ES-I3 (cell line): Measurements from ENCODE around the gene PPIL1.

Experiments
- H3K36me3 ChIP-seq: 2 replicates; pipeline ENCODE4 v1.6.1; 2013; ENCODE audit warnings: mild to moderate bottlenecking, low read length, control low read depth, moderate library complexity; ENCODE audit not compliant: insufficient read depth
- H3K4me1 ChIP-seq: 2 replicates; pipeline ENCODE4 v1.6.1; 2013; ENCODE audit warnings: mild to moderate bottlenecking, control low read depth, low read length; ENCODE audit not compliant: insufficient read depth
- H3K9ac ChIP-seq: 2 replicates; pipeline ENCODE4 v1.6.1; 2013; ENCODE audit warnings: low read depth, mild to moderate bottlenecking, low read length, moderate library complexity
- H3K9me3 ChIP-seq: 2 replicates; pipeline ENCODE4 v1.6.1; 2013; ENCODE audit warnings: mild to moderate bottlenecking, low read length, moderate library complexity; ENCODE audit not compliant: control insufficient read depth, insufficient read depth

Gene PPIL1

DNA sequence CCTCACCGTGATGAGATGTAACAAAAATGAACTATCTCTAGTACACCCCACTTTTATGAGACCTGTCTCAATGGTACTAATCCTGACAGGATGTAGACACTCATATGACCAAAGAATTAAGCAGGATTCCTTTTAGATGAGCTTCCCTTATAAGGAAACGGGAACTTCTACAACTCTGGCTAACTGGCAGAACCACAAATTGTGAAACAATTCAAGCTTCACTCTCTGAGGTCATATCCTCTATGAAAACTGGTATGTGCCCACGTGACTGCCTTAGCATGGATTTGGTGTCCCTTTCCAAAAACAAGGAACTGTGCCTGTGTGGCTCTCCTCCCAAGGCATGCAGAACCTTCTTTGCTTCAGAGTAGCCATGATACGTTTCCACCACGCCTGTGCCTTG, 21.3 kb downstream of the PPIL1 start:
- H3K4me1 ChIP-seq = peaks cover 9% of the 10 kb centered on the region; the same call in 1 of the 2 replicates
- peaks cover 14% of the 10 kb centered on the region; the same call in 1 of the 2 replicates for H3K36me3 ChIP-seq
- no peak overlapping the region for H3K9ac ChIP-seq
- H3K9me3 ChIP-seq = no peaks in the 10 kb centered on the region

- peaks cover 12% of the 10 kb centered on the region; the same call in 1 of the 2 replicates for H3K4me1 ChIP-seq
- no peak overlapping the region for H3K9ac ChIP-seq
- peaks cover 14% of the 10 kb centered on the region; the same call in 1 of the 2 replicates for H3K36me3 ChIP-seq
- no peaks in the 10 kb centered on the region for H3K9me3 ChIP-seq
Observed at GRCh38 chr6:36852481-36853147, 22.0 kb downstream of the PPIL1 start.

DNA sequence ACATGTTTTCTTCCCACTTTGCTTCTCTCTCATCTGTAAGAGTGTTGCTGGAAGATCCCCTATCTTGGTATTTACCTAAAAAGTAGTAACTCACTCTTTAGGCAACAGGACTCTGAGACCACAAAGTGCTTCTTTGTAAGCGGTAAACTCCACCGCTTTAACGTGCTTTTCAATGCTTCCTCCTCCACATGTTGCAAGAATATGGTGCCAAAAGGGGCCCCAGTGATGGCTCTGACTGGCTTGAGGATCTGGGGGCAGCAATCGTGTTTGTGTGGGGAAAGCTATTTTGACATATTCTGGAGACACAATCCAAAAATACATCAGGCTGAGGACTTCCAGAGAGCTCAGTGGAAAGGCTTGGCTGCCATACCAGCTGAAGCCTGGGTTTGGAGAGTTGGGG, 23.0 kb downstream of the PPIL1 start:
- peaks cover 12% of the 10 kb centered on the region; the same call in 1 of the 2 replicates for H3K4me1 ChIP-seq
- no peak overlapping the region for H3K9ac ChIP-seq
- no peaks in the 10 kb centered on the region for H3K9me3 ChIP-seq
- peaks cover 13% of the 10 kb centered on the region; the same call in 1 of the 2 replicates for H3K36me3 ChIP-seq

GRCh38 chr6:36851149-36851614, 23.4 kb downstream of the PPIL1 start:
- peaks cover 12% of the 10 kb centered on the region; the same call in 1 of the 2 replicates for H3K4me1 ChIP-seq
- no peak overlapping the region for H3K9ac ChIP-seq
- H3K36me3 ChIP-seq = peaks cover 8% of the 10 kb centered on the region; the same call in 1 of the 2 replicates

DNA sequence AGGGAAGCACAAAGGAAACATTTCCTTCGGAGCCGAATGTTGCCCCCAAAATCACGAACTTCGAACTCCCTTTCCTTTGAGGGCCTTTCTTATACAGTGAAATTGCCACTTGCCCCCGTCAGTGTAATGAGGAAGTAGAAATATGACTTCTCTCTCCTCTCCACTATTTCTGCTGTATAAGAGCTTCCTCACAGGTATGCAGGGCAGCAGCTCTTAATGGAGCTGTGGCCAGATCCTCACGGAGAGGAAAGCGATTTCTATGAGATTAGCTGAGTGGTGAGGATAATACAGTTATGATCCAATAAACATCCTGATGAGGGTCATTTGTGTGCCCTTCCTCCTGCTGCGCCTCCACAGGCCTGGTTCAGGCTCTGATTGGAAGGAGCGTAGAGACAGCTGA, 24.6 kb downstream of the PPIL1 start:
- no peaks in the 10 kb centered on the region for H3K36me3 ChIP-seq
- no peaks in the 10 kb centered on the region for H3K9me3 ChIP-seq
- peaks cover 12% of the 10 kb centered on the region; the same call in 1 of the 2 replicates for H3K4me1 ChIP-seq
- H3K9ac ChIP-seq = no peak overlapping the region

More at GRCh38 chr6:36851149-36851614, 23.4 kb downstream of the PPIL1 start:
- no peaks in the 10 kb centered on the region for H3K9me3 ChIP-seq

GRCh38 chr6:36848658-36849441, 25.8 kb downstream of the PPIL1 start:
- Histone ChIP-seq H3K9me3 (no peaks in the 10 kb centered on the region), H3K36me3 (no peaks in the 10 kb centered on the region), H3K9ac (peak overlapping the region; percentile 34; the same call in 1 of the 2 replicates), H3K4me1 (peaks cover 12% of the 10 kb centered on the region; the same call in 1 of the 2 replicates)

- Histone ChIP-seq H3K4me1 (peaks cover 12% of the 10 kb centered on the region; the same call in 1 of the 2 replicates), H3K9me3 (no peaks in the 10 kb centered on the region), H3K9ac (no peak overlapping the region), H3K36me3 (no peaks in the 10 kb centered on the region)
Observed at GRCh38 chr6:36847991-36848390, 26.6 kb downstream of the PPIL1 start.

GRCh38 chr6:36847152-36847551, 27.5 kb downstream of the PPIL1 start:
- Histone ChIP-seq H3K9ac (no peak overlapping the region), H3K36me3 (no peaks in the 10 kb centered on the region), H3K4me1 (peaks cover 12% of the 10 kb centered on the region; the same call in 1 of the 2 replicates), H3K9me3 (no peaks in the 10 kb centered on the region)

- H3K9me3 ChIP-seq = no peaks in the 10 kb centered on the region
- peaks cover 12% of the 10 kb centered on the region; the same call in 1 of the 2 replicates for H3K4me1 ChIP-seq
- no peak overlapping the region for H3K9ac ChIP-seq
- H3K36me3 ChIP-seq = no peaks in the 10 kb centered on the region
Observed at GRCh38 chr6:36845233-36845632, 29.4 kb downstream of the PPIL1 start.

DNA sequence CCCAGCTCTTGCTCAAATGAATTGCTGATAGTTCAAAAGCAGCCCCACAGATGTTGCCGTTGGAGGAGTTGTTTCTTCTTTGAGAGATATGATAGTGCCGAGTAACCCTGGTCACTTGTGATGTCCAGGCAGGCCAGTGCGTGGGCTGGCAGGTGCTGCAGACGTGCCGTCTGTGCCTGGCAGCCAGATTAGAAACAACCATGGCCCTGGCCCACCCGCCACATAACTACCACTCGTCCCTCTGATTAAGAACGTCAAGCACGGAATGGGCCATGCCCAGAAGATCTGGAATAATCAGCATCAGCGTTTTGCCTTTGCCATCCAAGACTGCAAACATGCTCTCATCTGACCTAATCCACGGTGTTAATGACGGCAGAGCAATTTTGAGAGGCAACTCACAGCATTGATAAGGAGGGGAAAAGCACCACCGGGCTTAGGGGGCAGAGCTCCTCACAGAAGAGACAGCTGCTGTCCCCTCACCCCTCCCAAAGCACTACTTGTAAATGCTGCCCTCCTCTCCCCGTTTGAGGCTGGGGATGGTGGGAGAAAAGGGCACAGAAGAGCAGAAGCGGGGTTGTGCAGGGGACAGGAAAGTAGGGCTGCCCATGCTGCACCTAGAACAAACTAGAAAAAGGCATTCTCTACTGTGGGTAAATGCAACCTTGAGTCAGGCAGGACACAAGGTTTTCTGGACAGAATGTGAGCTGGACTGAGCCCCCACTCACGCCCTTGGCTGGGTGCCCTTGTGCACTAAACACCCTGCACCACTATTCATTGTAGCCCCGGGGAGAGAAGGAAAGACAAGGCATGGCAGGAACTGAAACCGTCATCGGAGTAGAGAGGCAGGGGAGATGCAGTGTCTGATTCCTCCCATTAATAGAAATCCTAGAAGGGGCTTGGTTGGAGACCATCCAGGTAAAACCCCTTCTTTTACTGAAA, 30.1 kb downstream of the PPIL1 start:
- Histone ChIP-seq H3K36me3 (no peaks in the 10 kb centered on the region), H3K4me1 (peaks cover 12% of the 10 kb centered on the region; the same call in 1 of the 2 replicates), H3K9ac (no peak overlapping the region), H3K9me3 (no peaks in the 10 kb centered on the region)

DNA sequence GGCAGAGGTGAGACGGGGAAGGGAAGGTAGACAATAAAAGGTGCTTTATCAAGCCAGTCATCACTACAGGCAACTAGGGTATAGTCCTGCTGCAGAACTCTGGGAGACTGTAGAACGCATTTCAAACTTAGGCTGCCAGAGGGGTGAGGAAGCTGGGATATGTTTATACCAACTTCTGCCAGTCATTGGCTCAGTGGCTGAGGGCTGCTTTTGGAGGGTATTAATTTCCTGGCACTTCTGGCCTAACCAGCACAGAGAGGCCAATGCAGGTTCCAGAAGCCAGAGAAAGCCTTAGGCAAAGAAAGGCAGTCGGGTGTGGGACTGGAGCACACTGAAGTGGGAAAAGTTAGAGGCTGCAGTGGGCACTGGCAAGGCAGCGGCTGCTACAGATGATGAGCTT, 31.4 kb downstream of the PPIL1 start:
- Histone ChIP-seq H3K9me3 (no peaks in the 10 kb centered on the region), H3K36me3 (no peaks in the 10 kb centered on the region), H3K9ac (no peak overlapping the region), H3K4me1 (peaks cover 6% of the 10 kb centered on the region; the same call in 1 of the 2 replicates)

- no peaks in the 10 kb centered on the region for H3K9me3 ChIP-seq
- no peak overlapping the region for H3K9ac ChIP-seq
- peaks cover 4% of the 10 kb centered on the region; the same call in 1 of the 2 replicates for H3K4me1 ChIP-seq
- no peaks in the 10 kb centered on the region for H3K36me3 ChIP-seq
Observed at GRCh38 chr6:36841756-36842155, 32.8 kb downstream of the PPIL1 start.

- H3K9ac ChIP-seq = peak overlapping the region; percentile 59; the same call in 1 of the 2 replicates
Observed at GRCh38 chr6:36840432-36841403, 33.9 kb downstream of the PPIL1 start.

More at GRCh38 chr6:36840432-36841403, 33.9 kb downstream of the PPIL1 start:
- H3K4me1 ChIP-seq = peaks cover 4% of the 10 kb centered on the region; the same call in 1 of the 2 replicates
- no peaks in the 10 kb centered on the region for H3K9me3 ChIP-seq
- no peaks in the 10 kb centered on the region for H3K36me3 ChIP-seq
